Stimulated activated CD8-positive, alpha-beta memory T cell treated with anti-CD3 and anti-CD28 coated beads, Interleukin-15, amount 100 ng/mL, for 24 hours (primary cell): ENCODE measurements around the gene PDRG1.
"Not testable (repeated sequence)": the region's sequence is repeated elsewhere in the genome, so short reads cannot be mapped to it uniquely, and the experiment has no call there.

ENCODE experiments used
- DNase-seq: peaks from one replicate; pipeline ENCODE4 v3.0.0-alpha.2; 2020; ENCODE audit warnings: low read depth

PDRG1 gene

GRCh38 chr20:31966991-31967655 is 15.3 kb upstream of the PDRG1 start:
- DNase-seq: no peak

- no peak for DNase-seq
These were observed 12.0 kb upstream of the PDRG1 start for GRCh38 chr20:31963889-31964288.

- DNase-seq: no peak
These were observed 10.9 kb upstream of the PDRG1 start for GRCh38 chr20:31962761-31963160.

- no peak for DNase-seq
These were observed 5.0 kb upstream of the PDRG1 start for GRCh38 chr20:31956556-31957526.

GRCh38 chr20:31954500-31954899 is 2.7 kb upstream of the PDRG1 start:
- DNase-seq: no peak

- no peak for DNase-seq
These were observed 1.8 kb upstream of the PDRG1 start for GRCh38 chr20:31953556-31954148.

- no peak for DNase-seq
These were observed 680 bp downstream of the PDRG1 start for GRCh38 chr20:31951203-31951529.

GRCh38 chr20:31949877-31950646 is 1.8 kb downstream of the PDRG1 start:
- no peak for DNase-seq

GRCh38 chr20:31948008-31948407 is 3.8 kb downstream of the PDRG1 start:
- DNase-seq: no peak

- no peak for DNase-seq
These were observed 6.1 kb downstream of the PDRG1 start for GRCh38 chr20:31945785-31946184.

- DNase-seq: no peak
These were observed 6.5 kb downstream of the PDRG1 start for GRCh38 chr20:31945319-31945718.

GRCh38 chr20:31943052-31943471 is 8.8 kb downstream of the PDRG1 start:
- no peak for DNase-seq

- DNase-seq: no peak
These were observed 12.2 kb downstream of the PDRG1 start for GRCh38 chr20:31939661-31940060.

- DNase-seq: no peak
These were observed 14.0 kb downstream of the PDRG1 start for GRCh38 chr20:31937820-31938219.

GRCh38 chr20:31936420-31936819 is 15.4 kb downstream of the PDRG1 start:
- no peak for DNase-seq

GRCh38 chr20:31934968-31935764 is 16.7 kb downstream of the PDRG1 start:
- DNase-seq: no peak

- DNase-seq: no peak
These were observed 17.4 kb downstream of the PDRG1 start for GRCh38 chr20:31934491-31934890.

GRCh38 chr20:31933698-31934097 is 18.1 kb downstream of the PDRG1 start:
- DNase-seq: no peak

- DNase-seq: no peak
These were observed 21.1 kb downstream of the PDRG1 start for GRCh38 chr20:31930779-31931178.

GRCh38 chr20:31929631-31930030 is 22.2 kb downstream of the PDRG1 start:
- DNase-seq: not testable (repeated sequence)

- no peak for DNase-seq
These were observed 24.2 kb downstream of the PDRG1 start for GRCh38 chr20:31927627-31928159.
